Naive thymus-derived CD4-positive, alpha-beta T cell (primary cell): ENCODE results near the gene IFNAR2. TPM values are rescaled to one million over a fixed set of nuclear protein-coding genes. Genes with fewer than 3 reads are reported as not detected.
A peak's percentile ranks its signal among the peaks of the same experiment; 100 is the strongest.

ENCODE experiments used
- ATAC-seq: fragments of 150-1000 bp; cut with Tn5 transposase; 2 replicates; pipeline ENCODE4 v1.10.0; 2021; ENCODE audit warnings: mild to moderate bottlenecking, moderate library complexity
- CTCF ChIA-PET: fragments of 350-600 bp; sonication (Branson Sonifier 250); formaldehyde crosslinking; loops from one replicate; lab custom pipeline; 2021; ENCODE audit warnings: antibody characterized with exemption; lab: Charles Lee
- POLR2A ChIA-PET: fragments of 350-600 bp; sonication (Branson Sonifier 250); formaldehyde crosslinking; loops from one replicate; lab custom pipeline; 2021; ENCODE audit warnings: antibody characterized with exemption, inconsistent platforms; lab: Charles Lee
- DNase-seq, 9 donors: peaks; one replicate each; pipeline versions ENCODE4 v3.0.0 to v3.0.0-alpha.2; 2020 to 2022; ENCODE audit warnings: mixed read lengths in 1 of 9
- H3K27ac ChIP-seq: one replicate; pipeline ENCODE4 v1.7.0; 2013; ENCODE audit warnings: mild to moderate bottlenecking, low read depth, low read length, moderate library complexity
- H3K27me3 ChIP-seq, 2 donors: one replicate each; pipeline ENCODE4 v1.7.0; 2013; ENCODE audit warnings: low read length in 2 of 2, mild to moderate bottlenecking in 2 of 2, moderate library complexity in 2 of 2; ENCODE audit not compliant: control insufficient read depth in 2 of 2, insufficient read depth in 2 of 2
- H3K36me3 ChIP-seq, 3 experiments: 1 replicate in 2 of 3; 2 replicates in 1 of 3; pipeline ENCODE4 v1.7.0; 2013; ENCODE audit warnings: low read length in 3 of 3, mild to moderate bottlenecking in 3 of 3, moderate library complexity in 1 of 3; ENCODE audit not compliant: insufficient read depth in 3 of 3, control insufficient read depth in 2 of 3
- H3K4me1 ChIP-seq, 2 donors: one replicate each; pipeline ENCODE4 v1.7.0; 2013; ENCODE audit warnings: low read length in 2 of 2, mild to moderate bottlenecking in 2 of 2, moderate library complexity in 1 of 2; ENCODE audit not compliant: control insufficient read depth in 2 of 2, insufficient read depth in 2 of 2
- H3K4me3 ChIP-seq: 2 replicates; pipeline ENCODE4 v1.7.0; 2013; ENCODE audit warnings: mild to moderate bottlenecking, low read length
- H3K9me3 ChIP-seq, 3 experiments: 1 replicate in 2 of 3; 2 replicates in 1 of 3; pipeline ENCODE4 v1.7.0; 2013; ENCODE audit warnings: low read length in 3 of 3; ENCODE audit not compliant: control insufficient read depth in 2 of 3
- H3K27ac Mint-ChIP-seq, 9 donors: one replicate each; pipeline ENCODE4 v1.8.0; 2020 to 2022; ENCODE audit warnings: mixed read lengths in 9 of 9, mild to moderate bottlenecking in 8 of 9, moderate library complexity in 5 of 9, inconsistent platforms in 2 of 9
- H3K27me3 Mint-ChIP-seq, 5 donors: one replicate each; pipeline ENCODE4 v1.8.0; 2021 to 2022; ENCODE audit warnings: mixed read lengths in 5 of 5, mild to moderate bottlenecking in 1 of 5
- H3K36me3 Mint-ChIP-seq, 5 donors: one replicate each; pipeline ENCODE4 v1.8.0; 2020 to 2022; ENCODE audit warnings: mixed read lengths in 5 of 5, mild to moderate bottlenecking in 3 of 5, inconsistent platforms in 1 of 5
- H3K4me1 Mint-ChIP-seq, 7 donors: one replicate each; pipeline ENCODE4 v1.8.0; 2020 to 2022; ENCODE audit warnings: mixed read lengths in 7 of 7, mild to moderate bottlenecking in 3 of 7, inconsistent platforms in 1 of 7
- H3K4me3 Mint-ChIP-seq, 10 donors: one replicate each; pipeline ENCODE4 v1.8.0; 2020 to 2022; ENCODE audit warnings: mild to moderate bottlenecking in 10 of 10, mixed read lengths in 10 of 10, moderate library complexity in 6 of 10, inconsistent platforms in 2 of 10
- H3K9me3 Mint-ChIP-seq, 11 donors: one replicate each; pipeline ENCODE4 v1.8.0; 2020 to 2022; ENCODE audit warnings: mixed read lengths in 11 of 11, mild to moderate bottlenecking in 4 of 11, inconsistent platforms in 1 of 11, moderate library complexity in 1 of 11
- intact Hi-C, 2 donors: fragments of 100-400 bp; cut with micrococcal nuclease; formaldehyde crosslinking; loops; one replicate each; pipeline ENCODE4 v1.15.1; 2023
- polyA plus RNA-seq, 2 donors: library from polyadenylated mRNA; unstranded; fragments of 300-500 nt; fragmentation: Illumina TruSeq; gene quantifications; one replicate each; pipeline ENCODE4 v1.2.3, GENCODE V29; 2021
- total RNA-seq, 6 experiments: library from RNA in 5 of 6; stranded (reverse) in 5 of 6; gene quantifications; 1 replicate in 5 of 6; 2 replicates in 1 of 6; pipeline ENCODE4 v1.2.3 and lab custom pipeline; 2021 to 2026

IFNAR2 gene
- total and polyA plus RNA-seq, 7 experiments from 2014 or later, result 44.9 to 90.2 (median 77.3) TPM

GRCh38 chr21:33229099-33229783 lies 497 bp upstream of the IFNAR2 start:
- peaks cover 29 to 51% (median 46%) of the 10 kb centered on the region in 7 donors for H3K4me1 Mint-ChIP-seq
- peaks cover 0 to 2% (median 0%) of the 10 kb centered on the region in 11 donors for H3K9me3 Mint-ChIP-seq
- ChIA-PET CTCF (interaction anchor here (0.7 to 1.4 kb wide), 4 partner anchors 16 to 181 kb away, joined by 3 read pairs; no protein-coding TSS in a partner anchor), POLR2A (interaction anchor here (0.5 to 5.4 kb wide), 7 partner anchors 10 to 458 kb away, joined by 3 to 39 read pairs (median 3); partner anchors contain the start of genes IFNAR1 and PAXBP1)
- peaks cover 0 to 5% (median 0%) of the 10 kb centered on the region in 5 donors for H3K27me3 Mint-ChIP-seq
- ATAC-seq (no peak), DNase-seq (no peak)
- H3K4me3 Mint-ChIP-seq, result peak overlapping the region; percentile 80 to 97 (median 92)
- H3K27ac ChIP-seq, result peak overlapping the region; percentile 92
- H3K4me3 ChIP-seq, result peak overlapping the region; percentile 66
- H3K36me3 ChIP-seq, result peaks cover 0 to 11% (median 0%) of the 10 kb centered on the region in 3 experiments
- H3K9me3 ChIP-seq, result no peaks in the 10 kb centered on the region
- peaks cover 15 to 33% of the 10 kb centered on the region in 2 donors for H3K4me1 ChIP-seq
- peaks cover 0 to 19% (median 5%) of the 10 kb centered on the region in 5 donors for H3K36me3 Mint-ChIP-seq
- peak overlapping the region; percentile 57 to 96 (median 89) for H3K27ac Mint-ChIP-seq
- no peaks in the 10 kb centered on the region for H3K27me3 ChIP-seq
- intact Hi-C loops, result loop anchor here (1.0 kb wide), 4 partner anchors 9 to 133 kb away; partner anchors contain the start of genes IFNAR1 (in 1 of the 2) and IL10RB (in 1 of the 2)

DNA sequence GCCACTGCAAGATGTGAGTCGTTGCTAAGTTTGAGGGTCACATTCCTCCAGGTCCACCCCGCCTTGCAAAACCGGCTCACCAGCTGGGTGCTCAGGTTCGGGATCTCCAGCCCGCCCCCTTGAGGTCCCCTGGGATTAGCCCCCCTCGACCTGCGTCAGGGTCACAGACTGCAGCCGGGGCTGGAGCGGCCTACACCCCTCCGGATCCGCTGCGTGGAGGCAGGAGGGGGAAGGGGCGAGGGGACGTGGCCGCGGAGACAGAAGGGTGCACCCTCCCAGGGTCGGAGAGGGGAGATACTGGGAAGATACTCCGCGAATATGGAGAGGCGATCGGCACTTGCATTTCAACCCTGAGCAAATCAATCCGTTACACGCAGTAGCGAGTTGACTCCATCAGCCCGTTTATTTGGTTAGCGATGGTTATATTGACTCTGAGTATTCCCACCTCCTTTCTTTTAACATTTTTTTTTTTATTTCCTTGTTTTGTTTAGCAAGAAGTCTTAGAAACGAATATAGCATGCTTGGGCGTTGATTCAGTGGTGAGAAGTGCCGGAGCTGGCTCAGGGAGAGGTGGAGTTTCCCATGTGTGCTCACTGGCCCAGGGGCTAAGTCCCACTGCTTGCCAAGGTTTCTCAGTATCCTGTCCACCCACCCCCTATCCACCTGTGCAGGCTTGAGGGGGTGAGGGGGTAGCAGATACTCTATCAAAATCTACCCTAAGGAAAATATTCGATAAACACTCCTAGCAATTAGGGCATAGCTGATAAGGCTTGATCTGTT lies 997 bp downstream of the IFNAR2 start:
- Mint-ChIP-seq H3K36me3 (peaks cover 0 to 23% (median 10%) of the 10 kb centered on the region in 5 donors), H3K27me3 (no peaks in the 10 kb centered on the region), H3K9me3 (peaks cover 0 to 2% (median 0%) of the 10 kb centered on the region in 11 donors), H3K4me3 (peak overlapping the region; percentile 88 to 97 (median 92)), H3K4me1 (peaks cover 36 to 65% (median 52%) of the 10 kb centered on the region in 7 donors), H3K27ac (peak overlapping the region; percentile 67 to 98 (median 87))
- Histone ChIP-seq H3K4me3 (peak overlapping the region; percentile 83), H3K27ac (peak overlapping the region; percentile 92), H3K4me1 (peaks cover 25 to 45% of the 10 kb centered on the region in 2 donors), H3K27me3 (no peaks in the 10 kb centered on the region), H3K9me3 (no peaks in the 10 kb centered on the region), H3K36me3 (peaks cover 0 to 11% (median 4%) of the 10 kb centered on the region in 3 experiments)
- DNase-seq (peak in 6 of 9 donors; percentile 20 to 47 (median 26)), ATAC-seq (peak; percentile 46)
- POLR2A ChIA-PET, result interaction anchor here (1.0 to 5.4 kb wide), 12 partner anchors 8 to 131 kb away, joined by 3 to 39 read pairs (median 5); partner anchors contain the start of genes IFNAR1 and IL10RB
- intact Hi-C loops, result loop anchor here (1.0 to 10.0 kb wide), 11 partner anchors 8 to 312 kb away; partner anchors contain the start of genes GART (in 1 of the 2), IFNAR1 (in 1 of the 2), IL10RB (in 1 of the 2) and SON (in 1 of the 2)
- CTCF ChIA-PET, result interaction anchor here (0.5 to 1.4 kb wide), 3 partner anchors 10 to 214 kb away, joined by 3 to 4 read pairs (median 3); no protein-coding TSS in a partner anchor

DNA sequence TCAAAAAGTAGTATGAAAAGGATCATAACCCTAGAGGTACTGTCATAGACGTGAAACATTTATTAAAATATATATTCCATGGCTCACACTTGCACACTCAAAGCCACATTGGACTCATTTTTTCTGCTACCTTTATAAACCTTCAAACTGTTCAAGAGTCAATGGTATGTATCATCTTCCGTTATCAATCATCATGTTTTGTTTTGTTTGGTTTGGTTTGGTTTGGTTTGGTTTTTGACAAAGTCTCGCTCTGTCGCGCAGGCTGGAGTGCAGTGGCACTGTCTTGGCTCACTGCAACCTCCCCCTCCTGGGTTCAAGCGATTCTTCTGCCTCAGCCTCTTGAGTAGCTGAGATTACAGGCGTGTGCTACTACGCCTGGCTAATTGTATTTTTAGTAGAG lies 1.8 kb downstream of the IFNAR2 start:
- H3K36me3 ChIP-seq, result peaks cover 0 to 11% (median 4%) of the 10 kb centered on the region in 3 experiments
- peak in 1 of 9 donors; percentile 53 for DNase-seq
- peaks cover 36 to 73% (median 59%) of the 10 kb centered on the region in 7 donors for H3K4me1 Mint-ChIP-seq
- H3K27ac Mint-ChIP-seq, result peak overlapping the region; percentile 67 to 98 (median 87)
- H3K27me3 ChIP-seq, result no peaks in the 10 kb centered on the region
- ChIA-PET POLR2A (interaction anchor here (0.7 to 5.4 kb wide), 11 partner anchors 8 to 130 kb away, joined by 3 to 39 read pairs (median 6); partner anchors contain the start of genes IFNAR1 and IL10RB), CTCF (interaction anchor here (0.6 to 1.0 kb wide), 3 partner anchors 9 to 209 kb away, joined by 3 read pairs; no protein-coding TSS in a partner anchor)
- intact Hi-C loops, result loop anchor here (1.0 to 10.0 kb wide), 10 partner anchors 11 to 311 kb away; partner anchors contain the start of genes GART (in 1 of the 2), IFNAR1 (in 1 of the 2), IL10RB (in 1 of the 2) and SON (in 1 of the 2)
- H3K4me3 ChIP-seq, result peak overlapping the region; percentile 83
- H3K9me3 Mint-ChIP-seq, result peaks cover 0 to 2% (median 0%) of the 10 kb centered on the region in 11 donors
- no peak for ATAC-seq
- peak overlapping the region; percentile 88 to 97 (median 92) for H3K4me3 Mint-ChIP-seq
- H3K9me3 ChIP-seq, result no peaks in the 10 kb centered on the region
- H3K27me3 Mint-ChIP-seq, result no peaks in the 10 kb centered on the region
- peaks cover 0 to 25% (median 10%) of the 10 kb centered on the region in 5 donors for H3K36me3 Mint-ChIP-seq
- H3K27ac ChIP-seq, result peak overlapping the region; percentile 92
- peaks cover 32 to 45% of the 10 kb centered on the region in 2 donors for H3K4me1 ChIP-seq

- H3K4me3 ChIP-seq, result peak overlapping the region; percentile 83
- Mint-ChIP-seq H3K9me3 (peaks cover 0 to 2% (median 0%) of the 10 kb centered on the region in 11 donors), H3K4me1 (peaks cover 45 to 76% (median 65%) of the 10 kb centered on the region in 7 donors), H3K27me3 (no peaks in the 10 kb centered on the region), H3K36me3 (peaks cover 0 to 31% (median 16%) of the 10 kb centered on the region in 5 donors), H3K4me3 (peak overlapping the region; percentile 88 to 97 (median 92)), H3K27ac (peak overlapping the region; percentile 67 to 98 (median 87))
- no peaks in the 10 kb centered on the region for H3K9me3 ChIP-seq
- H3K27ac ChIP-seq, result peak overlapping the region; percentile 92
- ChIA-PET POLR2A (interaction anchor here (0.5 to 4.5 kb wide), 11 partner anchors 10 to 144 kb away, joined by 3 to 24 read pairs (median 4); partner anchors contain the start of genes IFNAR1 and IL10RB), CTCF (interaction anchor here (0.6 to 0.8 kb wide), 4 partner anchors 31 to 208 kb away, joined by 3 to 7 read pairs (median 3); no protein-coding TSS in a partner anchor)
- peaks cover 41 to 52% of the 10 kb centered on the region in 2 donors for H3K4me1 ChIP-seq
- H3K36me3 ChIP-seq, result peaks cover 0 to 11% (median 4%) of the 10 kb centered on the region in 3 experiments
- intact Hi-C loops, result loop anchor here in 1 of 2 donors (5.0 to 10.0 kb wide), 3 partner anchors 132 to 310 kb away; partner anchors contain the start of genes GART, SON and TMEM50B
- H3K27me3 ChIP-seq, result no peaks in the 10 kb centered on the region
- ATAC-seq, result no peak
- no peak for DNase-seq
Observed at GRCh38 chr21:33232291-33233034, 2.7 kb downstream of the IFNAR2 start.
